CD4-positive, alpha-beta T cell treated with Interleukin-6 for 4 hours (primary cell): ENCODE data around the gene TMEM14C.
"Not testable (repeated sequence)": the region's sequence is repeated elsewhere in the genome, so short reads cannot be mapped to it uniquely, and the experiment has no call there.

ENCODE experiments used
- DNase-seq: peaks from one replicate; pipeline ENCODE4 v3.0.0-alpha.2; 2020; ENCODE audit warnings: mixed read lengths

TMEM14C gene

GRCh38 chr6:10722820-10723566, at the start of gene TMEM14C:
TSS of gene TMEM14C (plus strand) at chr6:10723070. CDS start at chr6:10724614, 1,544 bp downstream.
- peak; percentile 93 for DNase-seq

GRCh38 chr6:10676403-10676802, 46.5 kb upstream of the TMEM14C start:
- DNase-seq = no peak

GRCh38 chr6:10678456-10678855, 44.4 kb upstream of the TMEM14C start:
- no peak for DNase-seq

GRCh38 chr6:10681795-10682194, 41.1 kb upstream of the TMEM14C start:
- DNase-seq = no peak

- DNase-seq = no peak
These were observed 40.4 kb upstream of the TMEM14C start for GRCh38 chr6:10682355-10682988.

- DNase-seq = no peak
These were observed 38.3 kb upstream of the TMEM14C start for GRCh38 chr6:10684618-10685017.

GRCh38 chr6:10685092-10685915, 37.6 kb upstream of the TMEM14C start:
- no peak for DNase-seq

- DNase-seq = no peak
These were observed 36.0 kb upstream of the TMEM14C start for GRCh38 chr6:10686901-10687300.

GRCh38 chr6:10687582-10687981, 35.3 kb upstream of the TMEM14C start:
- DNase-seq = no peak

- no peak for DNase-seq
These were observed 32.0 kb upstream of the TMEM14C start for GRCh38 chr6:10690651-10691445.

- no peak for DNase-seq
These were observed 29.8 kb upstream of the TMEM14C start for GRCh38 chr6:10692965-10693538.

GRCh38 chr6:10694302-10695085, 28.4 kb upstream of the TMEM14C start, which contains the start of the genes C6orf52 and PAK1IP1:
TSS of gene C6orf52 (minus strand) at chr6:10694616. CDS start at chr6:10687550, 7,066 bp downstream.
TSS of gene PAK1IP1 (plus strand) at chr6:10694972. CDS start at chr6:10694986, 14 bp downstream.
- DNase-seq = peak; percentile 93

GRCh38 chr6:10695086-10695657, 27.7 kb upstream of the TMEM14C start:
- no peak for DNase-seq

- no peak for DNase-seq
These were observed 26.2 kb upstream of the TMEM14C start for GRCh38 chr6:10696655-10697054.

- no peak for DNase-seq
These were observed 8.9 kb upstream of the TMEM14C start for GRCh38 chr6:10713962-10714361.

GRCh38 chr6:10719296-10719963, 3.4 kb upstream of the TMEM14C start:
- DNase-seq = peak; percentile 12

GRCh38 chr6:10719964-10720264, 3.0 kb upstream of the TMEM14C start:
- no peak for DNase-seq

- DNase-seq = peak; percentile 65
These were observed 2.5 kb upstream of the TMEM14C start for GRCh38 chr6:10720265-10720959.

- DNase-seq = not testable (repeated sequence)
These were observed 1.7 kb upstream of the TMEM14C start for GRCh38 chr6:10720960-10721849.
